Parathyroid adenoma (tissue), 2 donors: ENCODE data around the gene ACACB.

Experiments used
- H2AFZ ChIP-seq: fragments of 300-600 bp; sonication (generic); one replicate; pipeline ENCODE4 v1.7.0; 2017; ENCODE audit warnings: antibody characterized with exemption, mild to moderate bottlenecking
- H3K27ac ChIP-seq: fragments of 300-600 bp; sonication (generic); one replicate; pipeline ENCODE4 v1.7.0; 2017
- H3K27me3 ChIP-seq: fragments of 300-600 bp; sonication (generic); one replicate; pipeline ENCODE4 v1.7.0; 2017; ENCODE audit warnings: low read length; ENCODE audit not compliant: control insufficient read depth, insufficient read depth
- H3K36me3 ChIP-seq: fragments of 300-600 bp; sonication (generic); one replicate; pipeline ENCODE4 v1.7.0; 2017; ENCODE audit warnings: low read length; ENCODE audit not compliant: control insufficient read depth, insufficient read depth
- H3K4me1 ChIP-seq: fragments of 300-600 bp; sonication (generic); one replicate; pipeline ENCODE4 v1.7.0; 2017; ENCODE audit warnings: control low read depth
- H3K4me2 ChIP-seq: fragments of 300-600 bp; sonication (generic); one replicate; pipeline ENCODE4 v1.7.0; 2017; ENCODE audit warnings: low read length
- H3K4me3 ChIP-seq: fragments of 300-600 bp; sonication (generic); one replicate; pipeline ENCODE4 v1.7.0; 2017; ENCODE audit warnings: low read depth, low read length
- H3K79me2 ChIP-seq: fragments of 300-600 bp; sonication (generic); one replicate; pipeline ENCODE4 v1.7.0; 2017; ENCODE audit warnings: control low read depth
- H3K9ac ChIP-seq: fragments of 300-600 bp; sonication (generic); one replicate; pipeline ENCODE4 v1.7.0; 2017; ENCODE audit warnings: mild to moderate bottlenecking
- H3K9me3 ChIP-seq: fragments of 300-600 bp; sonication (generic); one replicate; pipeline ENCODE4 v1.7.0; 2017; ENCODE audit warnings: low read length; ENCODE audit not compliant: control insufficient read depth
- CTCF ChIP-seq: fragments of 300-600 bp; sonication (generic); IDR thresholded peaks from one replicate; pipeline ENCODE4 v1.7.0; 2017; ENCODE audit warnings: antibody characterized with exemption, mild to moderate bottlenecking
- donor health status: primary hyperparathyroidism.

The ACACB gene

GRCh38 chr12:109234012-109234411, 117.6 kb downstream of the ACACB start:
- Histone ChIP-seq H3K4me3 (no peak overlapping the region), H3K9me3 (no peaks in the 10 kb centered on the region), H3K4me1 (no peaks in the 10 kb centered on the region), H3K36me3 (no peaks in the 10 kb centered on the region), H3K79me2 (no peaks in the 10 kb centered on the region), H3K9ac (no peak overlapping the region), H3K4me2 (no peak overlapping the region), H2AFZ (no peak overlapping the region), H3K27ac (no peak overlapping the region), H3K27me3 (no peaks in the 10 kb centered on the region)
- no peak for TF ChIP-seq CTCF

DNA sequence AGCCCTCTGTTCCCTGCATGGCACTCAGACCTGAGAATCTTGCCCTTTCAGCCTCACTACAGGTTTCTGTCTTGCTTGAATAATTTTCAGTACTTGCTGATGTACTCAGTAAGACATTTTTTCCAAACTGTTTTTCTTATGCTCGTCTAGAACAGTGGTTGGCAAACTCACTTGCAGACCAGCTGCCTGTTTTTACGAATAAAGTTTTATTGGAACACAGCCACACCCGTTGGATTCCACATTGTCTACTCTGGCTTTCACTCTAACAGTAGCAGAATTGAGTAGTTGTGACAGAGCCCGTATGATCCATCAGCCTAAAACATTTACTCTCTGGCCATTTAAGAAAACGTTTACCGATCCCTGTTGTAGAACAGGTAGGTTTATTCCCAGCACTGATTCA, 119.9 kb downstream of the ACACB start:
- Histone ChIP-seq H3K9me3 (no peaks in the 10 kb centered on the region), H2AFZ (no peak overlapping the region), H3K36me3 (no peaks in the 10 kb centered on the region)

DNA sequence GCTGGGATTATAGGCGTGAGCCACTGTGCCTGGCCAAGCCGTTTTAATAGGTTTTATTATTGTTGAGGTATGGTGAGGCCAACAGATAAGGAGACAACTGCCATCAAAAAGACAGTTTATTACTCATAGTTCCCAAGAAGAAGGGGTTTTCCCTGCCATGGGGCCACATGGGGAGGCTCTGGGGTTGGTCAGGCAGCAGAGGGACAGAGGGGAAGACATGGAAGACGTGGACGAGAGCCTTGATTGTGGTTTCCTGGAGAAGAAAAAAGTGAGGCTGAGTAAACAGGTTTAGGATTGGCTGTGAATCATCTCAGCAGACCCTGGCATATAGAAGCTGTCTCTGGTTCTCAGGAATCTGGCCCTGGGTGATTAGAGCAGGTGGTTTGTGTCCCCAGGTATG, 122.8 kb downstream of the ACACB start:
- H3K9me3 ChIP-seq: no peaks in the 10 kb centered on the region
- no peak overlapping the region for H3K9ac ChIP-seq
- H3K36me3 ChIP-seq: no peaks in the 10 kb centered on the region
- H3K27ac ChIP-seq: no peak overlapping the region
- H3K4me2 ChIP-seq: no peak overlapping the region
- TF ChIP-seq CTCF: no peak
- no peaks in the 10 kb centered on the region for H3K79me2 ChIP-seq
- no peak overlapping the region for H2AFZ ChIP-seq
- no peaks in the 10 kb centered on the region for H3K27me3 ChIP-seq
- no peaks in the 10 kb centered on the region for H3K4me1 ChIP-seq
- H3K4me3 ChIP-seq: no peak overlapping the region

More for the DNA sequence above, 119.9 kb downstream of the ACACB start:
- Histone ChIP-seq H3K4me3 (no peak overlapping the region), H3K27me3 (no peaks in the 10 kb centered on the region), H3K27ac (no peak overlapping the region), H3K4me1 (no peaks in the 10 kb centered on the region), H3K4me2 (no peak overlapping the region), H3K79me2 (no peaks in the 10 kb centered on the region), H3K9ac (no peak overlapping the region)
- TF ChIP-seq CTCF: no peak

GRCh38 chr12:109239691-109240090, 123.3 kb downstream of the ACACB start:
- H3K4me2 ChIP-seq: no peak overlapping the region
- H3K4me3 ChIP-seq: no peak overlapping the region
- H3K9ac ChIP-seq: no peak overlapping the region
- H3K27ac ChIP-seq: no peak overlapping the region
- no peaks in the 10 kb centered on the region for H3K4me1 ChIP-seq
- no peaks in the 10 kb centered on the region for H3K79me2 ChIP-seq
- no peaks in the 10 kb centered on the region for H3K9me3 ChIP-seq
- H3K27me3 ChIP-seq: no peaks in the 10 kb centered on the region
- no peaks in the 10 kb centered on the region for H3K36me3 ChIP-seq
- no peak overlapping the region for H2AFZ ChIP-seq
- TF ChIP-seq CTCF: no peak

DNA sequence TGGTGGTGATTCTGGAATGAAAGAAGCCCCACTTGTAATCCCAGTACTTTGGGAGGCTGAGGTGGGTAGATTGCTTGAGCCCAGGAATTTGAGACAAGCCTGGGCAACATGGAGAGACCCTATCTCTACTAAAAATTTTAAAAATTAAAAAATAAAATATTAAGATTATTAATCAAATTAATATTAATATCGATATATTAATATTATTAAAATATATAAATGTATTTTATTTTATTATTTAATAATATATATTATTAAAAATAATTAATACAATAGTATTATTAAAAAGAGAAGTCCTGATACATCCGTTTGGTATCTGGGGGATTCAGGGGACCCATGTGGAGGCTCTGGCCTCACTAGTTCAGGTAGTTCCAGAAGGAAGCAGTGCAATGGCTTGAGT, 124.0 kb downstream of the ACACB start:
- H3K27me3 ChIP-seq: no peaks in the 10 kb centered on the region
- no peaks in the 10 kb centered on the region for H3K79me2 ChIP-seq
- no peak overlapping the region for H3K9ac ChIP-seq
- no peaks in the 10 kb centered on the region for H3K4me1 ChIP-seq
- TF ChIP-seq CTCF: no peak
- no peak overlapping the region for H2AFZ ChIP-seq
- no peak overlapping the region for H3K27ac ChIP-seq
- no peak overlapping the region for H3K4me3 ChIP-seq
- no peaks in the 10 kb centered on the region for H3K36me3 ChIP-seq
- H3K4me2 ChIP-seq: no peak overlapping the region
- no peaks in the 10 kb centered on the region for H3K9me3 ChIP-seq
